Activated T-cell treated with anti-CD3 and anti-CD28 coated beads for 1 hour (primary cell): ENCODE results near the gene ERVMER34-1.

Source experiments
- DNase-seq: peaks from one replicate; pipeline ENCODE4 v3.0.0-alpha.2; 2020; ENCODE audit warnings: low read depth

The ERVMER34-1 gene

GRCh38 chr4:52750819-52751486 is at the start of gene ERVMER34-1:
ERVMER34-1 (minus strand) TSS chr4:52751425; CDS start chr4:52745520, 5,905 bp downstream.
- no peak for DNase-seq

GRCh38 chr4:52799813-52800212 is 48.6 kb upstream of the ERVMER34-1 start:
- DNase-seq, result no peak

GRCh38 chr4:52795533-52795932 is 44.3 kb upstream of the ERVMER34-1 start:
- DNase-seq, result no peak

- DNase-seq, result no peak
Measured at GRCh38 chr4:52791936-52792335, 40.7 kb upstream of the ERVMER34-1 start.

GRCh38 chr4:52789774-52790173 is 38.5 kb upstream of the ERVMER34-1 start:
- DNase-seq, result no peak

GRCh38 chr4:52788806-52789205 is 37.6 kb upstream of the ERVMER34-1 start:
- DNase-seq, result no peak

GRCh38 chr4:52783069-52783468 is 31.8 kb upstream of the ERVMER34-1 start:
- no peak for DNase-seq

GRCh38 chr4:52780617-52781354 is 29.6 kb upstream of the ERVMER34-1 start:
- DNase-seq, result no peak

- no peak for DNase-seq
Measured at GRCh38 chr4:52780206-52780605, 29.0 kb upstream of the ERVMER34-1 start.

GRCh38 chr4:52760256-52760655 is 9.0 kb upstream of the ERVMER34-1 start:
- no peak for DNase-seq

- no peak for DNase-seq
Measured at GRCh38 chr4:52755426-52755825, 4.2 kb upstream of the ERVMER34-1 start.

- no peak for DNase-seq
Measured at GRCh38 chr4:52752936-52753335, 1.7 kb upstream of the ERVMER34-1 start.

GRCh38 chr4:52751487-52751911 is 274 bp upstream of the ERVMER34-1 start:
- DNase-seq, result no peak

- no peak for DNase-seq
Measured at GRCh38 chr4:52750213-52750612, 1.0 kb downstream of the ERVMER34-1 start.

GRCh38 chr4:52748432-52748831 is 2.8 kb downstream of the ERVMER34-1 start:
- DNase-seq, result no peak

- DNase-seq, result no peak
Measured at GRCh38 chr4:52744588-52744987, 6.6 kb downstream of the ERVMER34-1 start.

- no peak for DNase-seq
Measured at GRCh38 chr4:52743444-52744019, 7.7 kb downstream of the ERVMER34-1 start.

GRCh38 chr4:52729586-52729985 is 21.6 kb downstream of the ERVMER34-1 start:
- DNase-seq, result no peak

- no peak for DNase-seq
Measured at GRCh38 chr4:52728691-52729240, 22.5 kb downstream of the ERVMER34-1 start.

GRCh38 chr4:52726826-52727580 is 24.2 kb downstream of the ERVMER34-1 start:
- DNase-seq, result no peak

- DNase-seq, result peak; percentile 81
Measured at GRCh38 chr4:52721968-52722815, 29.0 kb downstream of the ERVMER34-1 start.
